ENCODE data around the gene S100A5. TPM values are rescaled to one million over a fixed set of nuclear protein-coding genes. Genes with fewer than 3 reads are reported as not detected.
"Not testable (repeated sequence)": the region's sequence is repeated elsewhere in the genome, so short reads cannot be mapped to it uniquely, and the experiment has no call there.

The S100A5 gene
- total RNA-seq, 4 donors from 2014 or later: not detected

DNA sequence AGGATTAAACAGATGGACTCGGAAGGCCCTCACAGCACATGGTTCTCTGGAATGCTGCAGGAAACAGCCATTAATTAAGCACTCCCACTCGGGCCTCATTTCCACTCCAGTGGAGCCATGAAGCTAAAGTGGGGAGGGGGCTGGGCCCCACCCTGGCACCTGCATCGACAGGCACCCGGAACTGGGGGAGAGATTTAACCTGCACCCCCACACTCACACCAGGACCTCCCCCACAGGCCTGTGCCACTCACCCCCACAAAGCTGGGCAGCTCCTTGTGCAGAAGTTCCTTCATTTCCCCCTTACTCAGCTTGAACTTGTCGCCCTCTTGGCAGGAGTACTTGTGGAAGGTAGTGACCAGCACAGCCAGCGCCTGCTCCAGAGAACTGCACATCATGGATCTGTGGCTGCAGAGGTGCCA is 22.8 kb upstream of the S100A5 start:
- Histone ChIP-seq H3K27me3 (no peaks in the 10 kb centered on the region), H3K4me1 (peaks cover 22 to 38% (median 33%) of the 10 kb centered on the region in 3 donors), H3K36me3 (no peaks in the 10 kb centered on the region), H3K4me3 (no peak overlapping the region), H3K27ac (no peak overlapping the region), H3K9me3 (no peaks in the 10 kb centered on the region)
- ATAC-seq: no peak
- 63 to 81% methylated on average over 2 to 3 of the region's 6 CpGs for WGBS, 2 donors (ENCODE audit: low coverage in 1 of 2)
- TF ChIP-seq, protein P1, sequence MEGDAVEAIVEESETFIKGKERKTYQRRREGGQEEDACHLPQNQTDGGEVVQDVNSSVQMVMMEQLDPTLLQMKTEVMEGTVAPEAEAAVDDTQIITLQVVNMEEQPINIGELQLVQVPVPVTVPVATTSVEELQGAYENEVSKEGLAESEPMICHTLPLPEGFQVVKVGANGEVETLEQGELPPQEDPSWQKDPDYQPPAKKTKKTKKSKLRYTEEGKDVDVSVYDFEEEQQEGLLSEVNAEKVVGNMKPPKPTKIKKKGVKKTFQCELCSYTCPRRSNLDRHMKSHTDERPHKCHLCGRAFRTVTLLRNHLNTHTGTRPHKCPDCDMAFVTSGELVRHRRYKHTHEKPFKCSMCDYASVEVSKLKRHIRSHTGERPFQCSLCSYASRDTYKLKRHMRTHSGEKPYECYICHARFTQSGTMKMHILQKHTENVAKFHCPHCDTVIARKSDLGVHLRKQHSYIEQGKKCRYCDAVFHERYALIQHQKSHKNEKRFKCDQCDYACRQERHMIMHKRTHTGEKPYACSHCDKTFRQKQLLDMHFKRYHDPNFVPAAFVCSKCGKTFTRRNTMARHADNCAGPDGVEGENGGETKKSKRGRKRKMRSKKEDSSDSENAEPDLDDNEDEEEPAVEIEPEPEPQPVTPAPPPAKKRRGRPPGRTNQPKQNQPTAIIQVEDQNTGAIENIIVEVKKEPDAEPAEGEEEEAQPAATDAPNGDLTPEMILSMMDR (IDR thresholded peaks at IDR 0.05): no peak
- TF ChIP-seq EP300 (IDR thresholded peaks at IDR 0.05) (no peak), POLR2A (IDR thresholded peaks at IDR 0.05) (no peak), POLR2AphosphoS5 (IDR thresholded peaks at IDR 0.05) (no peak)

DNA sequence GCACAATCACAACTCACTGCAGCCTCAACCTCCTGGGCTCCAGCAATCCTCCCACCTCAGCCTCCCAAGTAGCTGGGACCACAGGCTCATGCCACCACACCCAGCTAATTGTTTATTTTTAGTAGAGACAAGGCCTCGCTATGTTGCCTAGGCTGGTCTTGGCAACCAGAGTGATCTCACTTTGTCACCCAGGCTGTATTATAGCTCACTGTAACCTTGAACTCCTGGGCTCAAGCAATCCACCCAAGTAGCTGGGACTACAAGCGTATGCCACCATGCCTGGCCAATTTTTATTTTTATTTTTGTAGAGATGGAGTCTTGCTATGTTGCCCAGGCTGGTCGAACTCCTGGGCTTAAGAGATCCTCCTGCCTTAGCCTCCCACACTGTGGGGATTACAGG is 21.3 kb upstream of the S100A5 start:
- not testable (repeated sequence) for H3K27me3 ChIP-seq, H3K9me3 ChIP-seq, H3K27ac ChIP-seq, H3K4me3 ChIP-seq, ATAC-seq, H3K36me3 ChIP-seq
- peaks cover 14 to 23% (median 18%) of the 10 kb centered on the region in 3 donors for H3K4me1 ChIP-seq
- 70 to 88% methylated on average over 2 of the region's 3 CpGs for WGBS, 2 donors (ENCODE audit: low coverage in 1 of 2)

DNA sequence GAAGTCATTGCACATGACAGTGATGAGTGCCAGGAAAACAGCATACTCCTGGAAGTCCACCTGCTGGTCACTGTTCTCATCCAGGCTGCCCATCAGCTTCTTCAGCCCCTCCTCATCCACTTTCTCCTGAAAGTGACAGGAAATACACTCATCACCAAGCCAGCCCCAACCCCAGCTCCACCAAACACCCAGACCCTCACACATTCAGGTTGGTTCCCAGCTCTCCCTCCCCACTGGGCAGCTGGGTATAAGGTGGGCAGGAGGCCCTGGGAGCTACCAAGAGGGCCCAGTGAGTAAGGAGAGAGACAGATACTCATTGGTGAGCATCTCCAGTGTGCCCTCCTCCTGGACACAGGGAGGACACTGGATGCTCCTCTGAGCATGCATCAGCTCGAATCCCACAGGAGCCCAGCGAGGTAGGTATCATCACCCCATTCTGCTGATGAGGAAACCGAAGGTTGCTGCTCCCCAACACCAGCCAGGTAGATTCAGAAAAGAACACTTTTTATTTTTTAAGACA is 20.8 kb upstream of the S100A5 start:
- no peak for TF ChIP-seq POLR2A (IDR thresholded peaks at IDR 0.05)
- no peak for TF ChIP-seq EP300 (IDR thresholded peaks at IDR 0.05)
- no peak overlapping the region for H3K4me3 ChIP-seq
- no peaks in the 10 kb centered on the region for H3K36me3 ChIP-seq
- H3K27me3 ChIP-seq: no peaks in the 10 kb centered on the region
- 83% methylated on average over 1 of the region's 3 CpGs; no CpG with 5 or more reads in 1 of the 2 donors for WGBS, 2 donors (ENCODE audit: low coverage in 1 of 2)
- no peaks in the 10 kb centered on the region for H3K9me3 ChIP-seq
- H3K27ac ChIP-seq: no peak overlapping the region
- peaks cover 10 to 18% (median 13%) of the 10 kb centered on the region in 3 donors for H3K4me1 ChIP-seq
- no peak for ATAC-seq

DNA sequence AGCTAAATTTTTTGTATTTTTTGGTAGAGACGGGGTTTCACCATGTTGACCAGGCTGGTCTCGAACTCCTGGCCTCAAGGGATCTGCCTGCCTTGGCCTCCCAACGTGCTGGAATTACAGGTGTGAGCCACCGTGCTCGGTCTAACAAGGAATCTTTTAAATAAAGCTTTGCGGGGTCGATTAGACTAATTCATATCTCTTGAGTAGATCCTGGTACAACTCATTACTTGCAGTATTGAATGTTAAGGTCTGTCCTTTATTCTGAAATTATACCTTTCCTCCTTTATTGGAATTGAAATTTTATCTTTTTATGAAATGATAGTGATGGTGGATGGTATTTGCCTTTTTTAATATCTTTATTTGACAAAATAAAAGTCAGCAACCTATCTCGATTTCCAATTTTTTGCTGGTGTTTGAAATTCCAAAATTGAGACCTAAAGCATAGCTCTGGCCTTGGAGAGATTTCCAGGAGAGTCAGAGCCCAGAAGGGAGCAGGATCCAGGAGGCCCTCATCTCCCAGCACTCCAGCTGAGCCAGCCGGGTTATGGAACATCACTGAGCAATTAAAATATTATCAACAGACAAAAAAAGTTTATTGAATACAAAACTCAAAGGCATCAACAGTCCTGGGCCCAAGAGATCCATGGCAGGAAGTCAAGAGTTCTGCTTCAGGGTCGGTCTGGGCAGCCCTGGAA is 20.2 kb upstream of the S100A5 start:
- Histone ChIP-seq H3K9me3 (no peaks in the 10 kb centered on the region), H3K4me1 (peaks cover 6 to 12% (median 7%) of the 10 kb centered on the region in 3 donors), H3K36me3 (no peaks in the 10 kb centered on the region), H3K27me3 (no peaks in the 10 kb centered on the region), H3K4me3 (no peak overlapping the region), H3K27ac (no peak overlapping the region)
- no peak for ATAC-seq
- 77 to 86% methylated on average over 9 to 10 of the region's 10 CpGs for WGBS, 2 donors (ENCODE audit: low coverage in 1 of 2)
- TF ChIP-seq, protein P1 (IDR thresholded peaks at IDR 0.05): no peak
- TF ChIP-seq EP300 (IDR thresholded peaks at IDR 0.05): no peak

DNA sequence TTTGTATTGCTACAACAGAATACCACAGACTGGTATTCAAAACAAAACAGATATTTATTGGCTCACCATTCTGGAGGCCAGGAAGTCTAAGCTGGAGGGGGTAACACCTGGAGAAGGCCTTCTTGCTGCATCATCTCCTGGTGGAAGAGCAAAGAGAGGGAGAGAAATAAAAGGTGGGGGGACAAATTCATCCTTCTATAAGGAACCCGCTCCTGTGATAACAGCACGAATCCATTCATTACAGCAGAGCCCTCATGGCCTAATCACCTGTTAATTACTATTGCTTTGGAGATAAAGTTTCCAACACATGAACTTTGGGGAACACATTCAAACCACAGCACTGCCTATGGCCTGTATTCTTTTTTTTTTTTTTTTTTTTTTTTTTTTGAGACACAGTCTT is 19.5 kb upstream of the S100A5 start:
- TF ChIP-seq, protein P1 (IDR thresholded peaks at IDR 0.05): no peak
- no peak for TF ChIP-seq EP300 (IDR thresholded peaks at IDR 0.05)
- TF ChIP-seq POLR2A (IDR thresholded peaks at IDR 0.05): no peak
- no peak for TF ChIP-seq POLR2AphosphoS5 (IDR thresholded peaks at IDR 0.05)
- H3K4me3 ChIP-seq: no peak overlapping the region
- H3K27ac ChIP-seq: no peak overlapping the region
- ATAC-seq: no peak
- H3K27me3 ChIP-seq: no peaks in the 10 kb centered on the region
- H3K4me1 ChIP-seq: peaks cover 0 to 6% (median under 1%) of the 10 kb centered on the region in 3 donors
- 100% methylated on average over 2 of the region's 2 CpGs for WGBS, 2 donors (ENCODE audit: low coverage in 1 of 2)
- no peaks in the 10 kb centered on the region for H3K36me3 ChIP-seq
- no peaks in the 10 kb centered on the region for H3K9me3 ChIP-seq

DNA sequence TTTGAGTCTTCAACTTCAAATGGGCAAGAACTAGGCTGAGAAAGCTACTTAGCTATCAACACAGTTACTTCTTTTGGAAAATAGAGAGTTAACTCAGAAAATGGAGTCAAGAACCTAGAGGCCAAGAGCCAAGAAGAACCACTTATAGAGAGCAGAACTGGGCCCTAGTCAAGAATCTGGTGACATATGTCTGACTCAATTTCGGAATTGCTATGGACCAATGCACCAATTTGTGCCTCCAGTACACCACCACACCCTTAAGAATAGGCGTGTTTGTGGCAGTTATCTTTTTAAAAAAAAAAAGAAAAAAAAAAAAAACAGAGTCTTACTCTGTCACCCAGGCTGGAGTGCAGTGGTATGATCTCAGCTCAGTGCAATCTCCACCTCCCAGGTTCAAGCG is 17.1 kb upstream of the S100A5 start:
- Histone ChIP-seq H3K36me3 (no peaks in the 10 kb centered on the region), H3K4me1 (peaks cover 4 to 22% (median 14%) of the 10 kb centered on the region in 3 donors), H3K4me3 (no peak overlapping the region), H3K27ac (no peak overlapping the region), H3K27me3 (no peaks in the 10 kb centered on the region), H3K9me3 (no peaks in the 10 kb centered on the region)
- ATAC-seq: no peak
- TF ChIP-seq POLR2AphosphoS5 (IDR thresholded peaks at IDR 0.05) (no peak), EP300 (IDR thresholded peaks at IDR 0.05) (no peak), POLR2A (IDR thresholded peaks at IDR 0.05) (no peak)
- TF ChIP-seq, protein P1 (IDR thresholded peaks at IDR 0.05): no peak
- 85 to 100% methylated on average over 2 to 3 of the region's 3 CpGs for WGBS, 2 donors (ENCODE audit: low coverage in 1 of 2)

Data from gastroesophageal sphincter (tissue), 4 donors.